Right hindlimb (tissue), 1 donor: Measurements from ENCODE around the gene USP24.
A peak's percentile ranks its signal among the peaks of the same experiment; 100 is the strongest.
"Not testable (repeated sequence)": the region's sequence is repeated elsewhere in the genome, so short reads cannot be mapped to it uniquely, and the experiment has no call there.

ENCODE experiments used
- DNase-seq: peaks from one replicate; pipeline ENCODE4 v3.0.0-alpha.2; 2018

The USP24 gene

DNA sequence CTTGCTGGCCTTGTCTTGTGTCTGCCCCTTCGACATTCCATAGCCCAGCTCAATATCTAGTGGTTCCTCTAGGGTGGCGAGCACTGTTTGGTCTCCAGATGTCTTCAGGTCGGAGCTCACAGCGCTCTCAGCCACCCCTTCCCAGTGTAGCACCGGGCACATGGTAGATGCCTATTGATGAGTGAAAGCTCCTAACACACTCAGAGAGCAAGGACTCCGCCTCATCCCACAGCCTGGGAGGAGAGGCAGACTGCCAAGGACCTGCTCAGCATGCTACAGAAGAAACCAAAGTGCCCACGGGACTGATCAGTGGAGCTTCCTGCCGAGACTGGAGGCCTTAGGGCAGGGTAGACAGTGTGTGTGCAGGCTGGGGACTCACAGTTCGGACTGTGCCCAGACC is 164.9 kb downstream of the USP24 start:
- DNase-seq: no peak

DNA sequence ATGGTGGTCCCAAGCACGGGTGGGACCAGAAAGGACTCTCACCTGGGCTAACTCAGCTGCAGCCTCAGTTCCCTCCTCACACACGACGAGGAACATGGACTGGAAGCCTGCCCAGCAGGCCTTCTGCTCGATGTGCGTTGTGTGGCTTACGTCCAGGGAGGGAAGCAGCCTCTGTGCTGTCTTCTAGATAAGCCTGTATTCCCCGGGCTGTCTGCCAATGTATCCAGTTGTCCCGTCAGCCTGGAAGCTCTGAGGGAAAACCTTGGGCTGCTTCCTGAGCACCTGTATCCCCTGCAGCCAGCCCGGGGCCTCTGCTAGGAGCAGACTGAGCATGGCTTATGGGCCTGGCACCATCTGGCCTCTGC is 165.3 kb downstream of the USP24 start:
- DNase-seq: peak; percentile 63

DNA sequence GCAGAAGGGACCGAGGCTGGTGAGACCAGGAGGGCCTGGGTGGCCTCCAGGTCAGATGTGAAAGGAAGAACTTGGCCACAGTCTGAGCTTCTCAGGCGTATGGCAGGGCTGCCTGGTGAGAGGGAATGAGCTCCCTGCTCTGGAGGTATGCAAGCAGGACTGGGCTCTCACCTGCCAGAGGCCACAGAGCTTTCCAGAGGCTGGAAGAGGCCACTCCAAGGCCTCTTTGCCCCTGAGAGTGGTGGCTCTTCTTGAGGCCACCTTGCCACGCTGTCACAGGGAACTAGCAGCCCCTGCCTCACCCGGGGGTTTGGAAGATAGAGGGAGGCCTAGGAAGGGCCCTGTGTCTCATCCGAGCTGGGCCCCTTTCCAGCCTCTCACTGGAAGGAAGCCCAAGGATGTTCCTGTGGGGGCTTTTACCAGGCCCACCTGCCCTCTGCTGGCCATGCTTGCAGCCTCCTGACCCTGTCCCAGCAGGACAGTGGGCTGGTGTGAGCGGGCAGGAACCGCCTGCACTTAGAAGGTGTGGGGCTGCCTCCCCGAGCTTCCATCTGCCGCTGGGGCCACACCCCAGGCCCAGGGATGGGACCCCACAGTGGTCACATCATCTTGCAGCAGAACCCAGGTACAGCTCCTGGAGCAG is 165.8 kb downstream of the USP24 start:
- DNase-seq: no peak

DNA sequence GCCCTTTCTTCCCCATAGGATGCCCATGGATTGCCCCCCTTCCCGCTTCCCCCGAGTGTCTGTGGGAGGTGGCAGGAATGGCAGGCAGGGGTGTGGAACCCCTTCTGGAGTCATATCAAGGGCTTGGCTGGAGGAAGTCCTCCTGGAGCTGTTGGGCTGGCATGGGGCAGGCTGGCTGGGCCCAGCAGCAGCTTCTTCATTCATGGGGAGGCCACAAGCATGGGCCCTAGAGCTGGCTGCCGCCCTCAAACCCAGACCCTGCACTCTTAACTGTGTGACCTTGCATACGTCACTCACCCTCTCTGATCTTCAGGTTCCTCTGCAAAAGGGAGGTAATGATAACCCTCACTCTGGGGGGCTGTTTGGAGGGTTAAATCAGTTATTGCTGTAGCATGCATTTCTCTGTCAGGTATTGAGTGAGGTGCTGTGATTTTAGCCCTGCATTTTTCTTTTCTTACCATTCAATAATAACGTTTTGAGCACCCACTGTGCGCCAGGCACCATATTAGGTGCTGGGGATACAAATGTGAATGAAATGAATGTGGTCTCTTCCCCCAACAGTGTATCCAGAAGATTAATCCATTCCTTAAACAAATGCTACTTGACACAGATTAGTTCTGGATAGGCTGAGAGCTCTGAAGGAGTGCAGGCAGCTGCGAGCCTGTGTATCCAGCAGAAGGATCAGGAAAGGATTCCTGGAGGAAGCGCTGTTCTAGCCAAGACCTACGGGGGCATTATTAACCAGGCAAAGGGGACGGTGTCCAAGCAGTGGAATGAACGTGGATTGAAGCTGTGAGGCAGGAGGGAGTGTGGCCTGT is 166.5 kb downstream of the USP24 start:
- DNase-seq: no peak

DNA sequence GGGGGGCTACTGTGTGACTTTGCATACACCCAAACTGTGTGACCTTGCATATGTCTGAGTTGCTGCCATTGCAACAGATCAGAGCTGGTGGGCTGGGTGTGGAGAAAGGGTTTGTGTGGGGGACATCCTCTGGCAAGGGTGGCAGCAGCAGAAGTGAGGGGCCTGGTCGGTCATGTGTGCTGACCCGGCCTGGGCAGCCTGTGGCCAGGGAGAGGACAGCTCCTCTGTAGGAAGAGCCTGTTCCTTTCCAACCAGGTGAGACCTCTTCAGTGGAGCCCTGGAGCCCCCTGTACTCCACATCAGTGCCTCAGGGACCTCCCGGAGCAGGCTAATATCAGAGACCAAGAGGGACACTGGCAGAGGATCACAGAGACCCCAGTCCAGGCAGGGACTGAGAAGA is 167.6 kb downstream of the USP24 start:
- DNase-seq: peak; percentile 9

DNA sequence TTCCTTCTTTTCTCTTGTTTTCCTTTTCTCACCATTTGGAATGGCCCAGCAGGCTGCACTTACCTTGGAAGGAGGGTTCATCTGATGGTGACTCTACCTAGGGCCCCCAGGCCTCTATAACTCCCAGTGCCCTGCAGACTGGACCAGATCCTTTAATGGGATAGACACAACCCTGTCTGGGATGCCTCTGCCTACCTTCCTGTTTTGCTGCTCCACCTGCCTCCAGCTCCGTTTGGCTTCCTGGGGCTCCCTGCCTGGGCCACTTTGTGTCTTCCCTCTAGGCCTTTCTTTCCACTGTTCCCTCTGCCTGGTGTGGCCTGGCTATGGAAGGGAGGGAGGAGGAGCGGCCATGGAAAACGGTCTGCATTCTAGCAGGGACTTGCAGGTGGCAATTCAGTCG is 168.3 kb downstream of the USP24 start:
- no peak for DNase-seq

DNA sequence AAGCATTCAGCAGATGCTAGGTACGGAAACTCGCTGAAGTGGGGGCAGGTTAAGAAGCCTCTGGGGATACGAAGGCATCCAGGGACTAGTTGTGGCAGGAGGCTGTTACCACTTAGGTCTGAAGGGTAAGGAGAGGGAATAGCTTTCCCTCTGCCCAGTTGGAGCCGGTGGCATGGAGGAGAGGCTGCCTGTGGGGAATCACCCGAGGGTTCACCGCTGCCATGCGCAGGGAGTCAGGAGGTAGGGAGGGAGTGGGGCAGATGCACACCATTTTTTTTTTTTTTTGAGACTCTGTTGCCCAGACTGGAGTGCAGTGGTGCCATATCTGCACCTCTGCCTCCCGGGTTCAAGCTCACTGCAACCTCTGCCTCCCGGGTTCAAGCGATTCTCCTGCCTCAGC is 169.7 kb downstream of the USP24 start:
- DNase-seq: no peak

DNA sequence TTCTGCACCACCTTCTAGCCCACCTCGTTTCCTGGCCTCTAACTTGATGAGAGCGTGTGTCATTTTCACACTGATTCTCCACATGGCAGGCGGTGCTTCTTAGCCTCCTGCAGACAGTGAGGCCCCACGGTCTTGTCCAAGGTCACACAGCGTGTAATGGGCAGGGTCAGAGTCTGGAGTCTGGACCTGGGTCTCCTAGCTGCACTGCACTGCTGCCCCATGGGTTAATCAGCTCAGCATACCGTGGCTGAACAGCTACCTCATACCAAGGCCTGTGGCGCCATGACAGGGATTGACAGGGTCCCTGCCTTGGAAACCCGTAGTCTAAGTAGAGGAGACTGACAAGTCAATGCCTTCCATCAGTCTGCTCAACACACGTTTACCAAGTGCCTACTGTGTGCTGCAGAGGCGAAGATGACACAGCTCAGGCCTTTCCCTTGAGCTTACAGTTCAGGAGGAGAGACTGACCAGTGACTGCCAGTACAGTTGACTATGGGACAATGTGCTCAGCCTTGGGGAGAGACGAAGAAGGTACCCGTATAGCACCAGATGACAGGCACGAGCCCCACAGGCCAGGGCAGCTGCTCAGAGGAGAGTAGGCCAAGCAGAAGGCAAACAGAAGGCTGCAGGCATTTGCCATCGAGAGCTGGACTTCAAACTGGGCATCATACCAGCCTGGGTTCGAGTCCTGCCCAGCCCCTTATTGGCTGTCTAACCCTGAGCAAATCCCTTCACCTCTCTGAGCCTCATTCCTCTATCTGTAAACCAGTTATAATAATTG is 170.4 kb downstream of the USP24 start:
- no peak for DNase-seq

DNA sequence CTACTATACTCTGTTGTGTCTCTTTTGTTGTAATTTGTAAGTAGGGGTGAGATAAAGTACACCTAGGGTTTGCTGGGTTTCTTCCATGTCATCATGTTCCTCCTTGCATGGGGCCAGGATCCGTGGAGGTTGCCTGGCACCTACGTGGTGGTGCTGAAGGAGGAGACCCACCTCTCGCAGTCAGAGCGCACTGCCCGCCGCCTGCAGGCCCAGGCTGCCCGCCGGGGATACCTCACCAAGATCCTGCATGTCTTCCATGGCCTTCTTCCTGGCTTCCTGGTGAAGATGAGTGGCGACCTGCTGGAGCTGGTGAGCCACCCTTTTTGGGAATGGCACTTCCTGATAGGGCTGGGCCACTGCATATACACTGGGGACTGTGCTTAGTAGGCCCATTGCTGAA is 171.4 kb downstream of the USP24 start:
- no peak for DNase-seq

DNA sequence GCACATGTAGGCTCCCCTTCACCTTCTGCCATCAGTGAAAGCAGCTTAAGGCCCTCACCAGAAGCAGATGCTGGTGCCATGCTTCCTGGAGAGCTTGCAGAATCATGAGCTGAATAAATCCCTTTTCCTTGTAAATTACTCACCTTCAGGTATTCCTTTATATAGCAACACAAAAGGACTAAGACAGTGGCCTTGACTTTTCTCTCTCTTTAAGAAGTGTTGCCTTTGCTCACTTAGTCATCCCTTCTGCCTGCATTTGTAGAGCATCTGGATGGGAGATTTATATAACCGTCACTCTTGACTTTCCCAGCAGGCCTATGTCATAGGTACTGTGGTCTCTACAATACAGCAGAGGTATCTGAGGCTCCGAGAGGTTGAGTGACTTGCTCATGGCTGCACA is 172.2 kb downstream of the USP24 start:
- no peak for DNase-seq

DNA sequence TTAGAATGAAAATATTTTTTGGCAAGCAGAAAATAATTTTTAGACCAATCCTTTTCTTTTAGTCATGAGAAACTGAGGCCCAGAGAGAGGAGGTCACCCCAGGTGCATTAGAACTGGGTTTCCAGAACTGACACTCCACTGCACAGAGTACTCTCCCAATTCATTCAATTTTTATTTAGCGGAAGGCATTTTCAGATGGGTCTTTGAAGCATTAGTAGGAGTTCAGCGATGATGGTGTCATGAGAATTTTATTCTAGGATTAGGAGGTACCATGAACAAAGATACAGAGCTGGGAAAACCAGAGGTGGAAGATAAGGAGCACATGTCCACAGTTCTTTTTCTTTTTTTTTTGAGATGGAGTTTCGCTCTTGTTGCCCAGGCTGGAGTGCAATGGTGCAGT is 173.6 kb downstream of the USP24 start:
- no peak for DNase-seq

DNA sequence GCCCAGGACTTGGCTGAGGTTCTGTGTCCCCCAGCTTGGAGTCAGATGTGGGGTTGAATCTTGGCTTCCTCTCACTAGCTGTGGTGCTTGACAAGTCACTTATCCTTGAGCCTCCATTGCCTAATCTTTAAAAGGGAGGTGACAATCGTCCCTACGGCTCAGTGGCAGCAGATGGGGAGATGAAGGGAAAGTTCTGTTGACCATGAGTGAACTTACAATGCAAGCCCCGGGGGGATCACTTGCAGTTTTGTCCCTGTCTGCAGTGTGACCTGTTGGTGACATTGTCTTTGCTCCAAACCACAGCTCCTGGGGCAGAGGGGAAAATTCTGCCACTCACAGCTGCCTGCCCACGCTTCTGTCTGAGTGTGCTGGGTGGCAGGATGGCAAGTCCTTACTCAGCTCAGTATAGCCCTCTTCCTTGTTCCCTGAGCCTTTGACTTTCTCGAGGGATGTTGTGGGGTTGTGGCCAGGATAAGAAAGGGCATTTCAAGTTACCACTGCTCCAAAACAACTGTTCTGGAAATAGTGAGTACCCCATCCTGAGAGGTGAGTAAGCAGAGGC is 174.2 kb downstream of the USP24 start:
- DNase-seq: no peak

DNA sequence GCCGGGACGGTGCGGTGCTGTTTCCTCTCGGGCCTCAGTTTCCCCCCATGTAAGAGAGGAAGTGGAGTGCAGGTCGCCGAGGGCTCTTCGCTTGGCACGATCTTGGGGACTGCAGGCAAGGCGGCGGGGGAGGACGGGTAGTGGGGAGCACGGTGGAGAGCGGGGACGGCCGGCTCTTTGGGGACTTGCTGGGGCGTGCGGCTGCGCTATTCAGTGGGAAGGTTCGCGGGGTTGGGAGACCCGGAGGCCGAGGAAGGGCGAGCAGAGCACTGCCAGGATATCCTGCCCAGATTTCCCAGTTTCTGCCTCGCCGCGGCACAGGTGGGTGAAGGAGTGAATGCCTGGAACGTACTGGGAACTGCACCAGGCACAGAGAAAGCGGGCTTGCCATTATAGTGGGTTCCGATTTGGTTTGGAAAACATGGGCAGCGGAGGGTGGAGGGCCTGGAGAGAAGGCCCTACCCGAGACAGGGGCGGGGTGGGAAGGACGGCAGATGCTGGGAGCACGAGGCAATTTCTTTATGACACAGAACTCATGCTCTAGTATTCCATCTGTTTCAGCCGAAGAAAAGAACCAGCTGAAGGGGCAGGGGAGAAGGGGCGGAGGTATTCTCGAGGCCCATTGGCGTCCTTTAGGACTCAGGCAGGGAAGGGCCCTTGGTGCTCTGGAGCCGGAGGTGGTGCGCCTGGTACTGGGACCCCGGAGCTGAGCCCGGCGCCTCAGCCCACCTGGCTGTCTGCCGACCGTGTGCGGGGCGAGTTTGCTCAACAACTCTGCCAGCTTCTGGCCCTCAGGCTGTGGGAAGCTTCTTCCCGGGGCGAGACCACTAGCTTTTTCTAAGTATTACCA is 174.9 kb downstream of the USP24 start:
- DNase-seq: no peak

DNA sequence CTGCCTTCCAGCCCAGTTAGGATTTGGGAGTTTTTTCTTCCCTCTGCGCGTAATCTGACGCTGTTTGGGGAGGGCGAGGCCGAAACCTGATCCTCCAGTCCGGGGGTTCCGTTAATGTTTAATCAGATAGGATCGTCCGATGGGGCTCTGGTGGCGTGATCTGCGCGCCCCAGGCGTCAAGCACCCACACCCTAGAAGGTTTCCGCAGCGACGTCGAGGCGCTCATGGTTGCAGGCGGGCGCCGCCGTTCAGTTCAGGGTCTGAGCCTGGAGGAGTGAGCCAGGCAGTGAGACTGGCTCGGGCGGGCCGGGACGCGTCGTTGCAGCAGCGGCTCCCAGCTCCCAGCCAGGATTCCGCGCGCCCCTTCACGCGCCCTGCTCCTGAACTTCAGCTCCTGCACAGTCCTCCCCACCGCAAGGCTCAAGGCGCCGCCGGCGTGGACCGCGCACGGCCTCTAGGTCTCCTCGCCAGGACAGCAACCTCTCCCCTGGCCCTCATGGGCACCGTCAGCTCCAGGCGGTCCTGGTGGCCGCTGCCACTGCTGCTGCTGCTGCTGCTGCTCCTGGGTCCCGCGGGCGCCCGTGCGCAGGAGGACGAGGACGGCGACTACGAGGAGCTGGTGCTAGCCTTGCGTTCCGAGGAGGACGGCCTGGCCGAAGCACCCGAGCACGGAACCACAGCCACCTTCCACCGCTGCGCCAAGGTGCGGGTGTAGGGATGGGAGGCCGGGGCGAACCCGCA is 175.7 kb downstream of the USP24 start, which contains the start of gene PCSK9:
TSS of gene PCSK9 (plus strand) at position 207 of the 741 bp plus-strand sequence. CDS start at position 497, 290 bp downstream.
- peak; percentile 67 for DNase-seq

DNA sequence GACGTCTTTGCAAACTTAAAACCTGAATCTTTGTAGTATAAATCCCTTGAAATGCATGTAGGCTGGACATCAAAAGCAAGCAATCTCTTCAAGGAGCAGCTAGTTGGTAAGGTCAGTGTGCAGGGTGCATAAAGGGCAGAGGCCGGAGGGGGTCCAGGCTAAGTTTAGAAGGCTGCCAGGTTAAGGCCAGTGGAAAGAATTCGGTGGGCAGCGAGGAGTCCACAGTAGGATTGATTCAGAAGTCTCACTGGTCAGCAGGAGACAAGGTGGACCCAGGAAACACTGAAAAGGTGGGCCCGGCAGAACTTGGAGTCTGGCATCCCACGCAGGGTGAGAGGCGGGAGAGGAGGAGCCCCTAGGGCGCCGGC is 176.2 kb downstream of the USP24 start:
- no peak for DNase-seq

DNA sequence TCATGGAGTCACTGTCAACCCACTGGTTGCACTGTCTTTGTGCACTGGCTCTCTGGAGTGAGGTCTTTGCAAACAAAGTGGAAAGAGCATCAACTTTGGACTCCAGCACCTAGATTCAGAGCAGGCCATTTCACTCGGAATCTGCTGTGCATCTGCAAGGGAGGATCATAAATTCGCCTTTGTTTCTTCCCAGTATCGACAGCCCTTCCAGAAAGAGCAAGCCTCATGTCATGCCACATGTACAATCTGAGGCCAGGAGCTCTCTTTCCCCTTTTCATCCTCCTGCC is 176.7 kb downstream of the USP24 start:
- no peak for DNase-seq

DNA sequence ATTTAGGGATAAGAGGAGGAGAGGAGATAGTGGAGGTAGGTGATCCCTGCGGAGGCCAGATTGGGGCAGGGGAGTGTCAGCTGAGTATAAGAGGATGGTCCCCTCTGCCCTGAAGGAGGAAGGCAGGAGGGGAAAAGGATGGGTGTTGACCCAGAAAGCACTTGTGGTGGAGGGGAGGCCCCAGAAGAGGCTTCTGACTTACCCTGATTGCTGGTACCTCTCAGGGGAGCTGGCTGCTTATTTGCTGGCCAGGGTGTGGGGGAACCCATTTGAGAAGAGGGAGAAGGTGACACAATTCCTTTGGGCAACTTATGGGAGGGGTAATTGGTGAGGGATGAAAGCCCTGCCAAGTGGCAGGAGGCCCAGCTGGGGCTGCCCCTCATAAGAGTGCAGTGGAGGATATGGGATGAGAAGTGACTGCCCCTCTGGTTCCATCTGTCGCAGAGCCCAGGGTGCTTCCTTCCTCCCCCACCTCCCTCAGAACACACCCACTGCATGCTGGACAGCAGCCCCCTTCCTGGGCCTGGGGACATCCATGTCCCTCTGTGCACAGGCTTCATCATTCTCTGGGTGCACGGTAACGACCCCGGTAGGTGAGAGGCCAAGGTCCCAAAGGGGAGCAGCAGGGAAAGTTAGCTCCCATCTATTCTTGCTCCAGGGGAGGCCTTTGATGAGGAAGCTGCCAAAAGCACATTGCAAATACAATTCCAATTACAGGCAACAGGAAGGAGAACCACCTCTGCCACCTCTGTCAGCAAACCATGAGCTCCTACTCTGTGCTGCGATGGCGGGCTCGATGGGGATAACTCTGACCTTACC is 177.2 kb downstream of the USP24 start:
- no peak for DNase-seq

DNA sequence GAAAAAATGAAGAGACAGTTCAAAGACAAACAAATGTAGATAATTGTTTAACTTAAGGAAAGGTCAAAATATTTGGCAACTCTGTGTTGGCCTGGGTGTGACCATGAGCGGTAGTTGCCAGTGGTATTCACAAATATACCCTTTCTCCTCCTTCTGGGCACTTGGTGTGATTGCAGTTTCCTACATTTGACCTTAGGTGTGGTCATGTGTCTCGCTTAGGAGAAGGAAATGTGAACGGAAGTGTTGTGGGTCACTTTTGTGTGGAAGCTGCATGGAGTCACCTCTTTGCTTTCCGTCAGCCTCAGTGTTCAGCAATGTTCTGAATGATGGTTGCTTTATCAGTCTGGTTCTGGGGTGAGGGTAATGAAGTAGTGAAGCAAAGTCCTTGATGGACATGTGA is 179.3 kb downstream of the USP24 start:
- no peak for DNase-seq

DNA sequence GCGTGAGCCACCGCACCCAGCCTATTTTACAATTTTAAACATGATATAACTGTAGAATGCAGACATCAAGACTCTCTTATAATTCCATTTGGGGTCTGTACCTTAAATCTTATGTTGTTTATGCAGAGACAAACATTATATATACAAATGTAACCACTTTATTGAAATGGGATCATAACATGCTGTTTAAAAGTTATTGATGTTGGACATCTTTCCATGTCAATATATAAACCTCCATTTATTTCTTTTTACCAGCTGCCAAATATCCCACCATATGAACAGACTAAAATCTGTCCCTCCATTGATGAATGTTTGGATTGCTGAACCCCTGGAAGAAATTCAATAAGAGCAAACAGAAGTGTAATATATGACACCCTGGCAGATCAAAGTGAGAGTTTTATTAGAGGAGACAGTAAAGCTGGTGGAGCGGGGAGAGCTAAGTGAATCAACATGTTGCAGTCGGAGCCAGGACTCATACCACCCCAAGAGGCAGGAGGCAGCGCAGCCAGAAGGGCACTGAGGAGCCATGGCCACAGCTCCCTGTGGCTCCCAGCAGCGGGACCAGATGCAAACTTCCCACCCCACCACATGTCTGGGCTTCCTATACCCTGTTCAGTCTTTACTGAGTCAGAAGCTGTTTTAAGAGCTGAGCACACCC is 180.6 kb downstream of the USP24 start:
- no peak for DNase-seq

DNA sequence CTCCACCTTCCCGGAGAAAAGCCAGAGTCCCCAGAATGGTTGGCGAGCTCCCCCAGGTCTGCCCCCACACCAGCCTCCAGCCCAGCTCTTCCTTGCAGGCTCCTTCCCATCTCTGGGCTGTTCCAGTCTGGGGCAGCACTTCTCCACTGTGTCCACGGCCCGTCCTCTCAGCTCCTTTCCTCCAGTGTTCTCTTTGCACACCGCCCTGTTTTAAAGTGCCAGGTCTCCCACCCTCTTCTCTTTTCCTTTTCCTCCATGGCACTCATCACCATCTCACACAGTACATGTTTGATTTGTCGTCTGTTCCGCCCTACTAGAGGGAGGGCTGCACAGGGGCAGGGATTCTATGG is 181.9 kb downstream of the USP24 start:
- no peak for DNase-seq

DNA sequence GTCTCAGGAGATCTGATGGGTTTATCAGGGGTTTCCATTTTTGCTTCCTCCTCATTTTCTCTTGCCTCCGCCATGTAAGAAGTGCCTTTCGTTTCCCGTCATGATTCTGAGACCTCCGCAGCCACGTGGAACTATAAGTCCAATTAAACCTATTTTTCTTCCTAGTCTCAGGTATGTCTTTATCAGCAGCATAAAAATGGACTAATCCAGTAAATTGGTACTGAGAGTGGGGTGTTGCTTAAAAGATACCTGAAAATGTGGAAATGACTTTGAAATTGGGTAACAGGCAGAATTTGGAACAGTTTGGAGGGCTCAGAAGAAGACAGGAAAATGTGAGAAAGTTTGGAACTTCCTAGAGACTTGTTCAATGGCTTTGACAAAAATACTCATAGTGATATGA is 184.1 kb downstream of the USP24 start:
- DNase-seq: not testable (repeated sequence)
